Measurements from ENCODE around the gene CXCL12.

DNA sequence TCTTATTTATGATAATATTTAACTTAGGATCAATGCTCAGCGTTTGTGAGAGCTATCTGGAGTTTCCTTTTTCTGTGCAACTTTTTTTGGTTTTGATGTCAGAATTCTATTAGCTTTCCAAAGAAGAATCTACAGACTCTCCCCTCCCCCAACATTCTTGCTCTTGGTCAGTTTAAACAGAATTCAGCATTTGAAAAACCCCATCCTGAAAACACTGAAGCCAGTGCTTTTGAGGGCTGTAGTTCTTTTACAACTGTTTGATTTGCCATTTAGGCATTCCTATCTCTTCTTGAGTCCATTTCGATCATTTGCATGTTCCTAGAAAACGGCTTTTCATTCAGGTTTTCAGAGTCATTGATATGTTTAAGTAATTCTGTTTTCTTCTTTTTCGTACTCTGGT lies 15.6 kb upstream of the CXCL12 start:
- TF ChIP-seq CTCF (IDR thresholded peaks at IDR 0.05) (no peak), POLR2A (IDR thresholded peaks at IDR 0.05) (no peak)
